DMS 273 treated with DMSO at 0.1 percent for 48 hours (cell line): ENCODE measurements around the gene VAV2.

Source experiments
- DNase-seq: peaks from one replicate; lab custom pipeline; 2025; lab: John Stamatoyannopoulos, UW

VAV2 gene

DNA sequence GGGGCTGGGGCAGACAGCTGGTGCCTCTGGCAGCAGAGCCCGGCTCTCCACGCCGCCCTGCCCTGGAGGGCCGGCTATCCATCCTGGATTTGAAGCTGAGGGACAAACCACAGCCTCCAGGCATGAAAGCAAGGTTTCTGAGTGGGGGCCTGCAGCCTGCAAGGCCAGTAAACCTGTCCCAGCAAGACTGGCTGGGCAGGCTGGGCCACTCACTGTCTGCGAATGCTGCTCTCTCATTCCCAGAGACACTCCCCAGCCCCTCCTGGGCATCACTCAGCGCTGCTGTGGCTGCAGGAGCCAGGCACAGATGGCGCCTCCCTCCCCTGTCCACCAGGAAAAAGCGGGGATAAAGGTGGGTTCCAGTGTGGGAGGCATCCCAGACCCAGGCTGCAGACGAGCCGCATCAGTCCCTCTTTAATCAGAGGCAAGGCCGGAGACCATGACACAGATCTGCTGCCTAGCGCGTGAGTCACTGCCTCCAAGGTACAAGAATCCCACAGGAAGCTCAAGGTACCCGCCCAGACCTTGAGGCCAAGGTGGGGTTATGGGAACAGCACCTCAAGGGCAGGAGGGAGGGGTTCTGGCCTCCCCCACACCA, 118.0 kb downstream of the VAV2 start:
- no peak for DNase-seq

DNA sequence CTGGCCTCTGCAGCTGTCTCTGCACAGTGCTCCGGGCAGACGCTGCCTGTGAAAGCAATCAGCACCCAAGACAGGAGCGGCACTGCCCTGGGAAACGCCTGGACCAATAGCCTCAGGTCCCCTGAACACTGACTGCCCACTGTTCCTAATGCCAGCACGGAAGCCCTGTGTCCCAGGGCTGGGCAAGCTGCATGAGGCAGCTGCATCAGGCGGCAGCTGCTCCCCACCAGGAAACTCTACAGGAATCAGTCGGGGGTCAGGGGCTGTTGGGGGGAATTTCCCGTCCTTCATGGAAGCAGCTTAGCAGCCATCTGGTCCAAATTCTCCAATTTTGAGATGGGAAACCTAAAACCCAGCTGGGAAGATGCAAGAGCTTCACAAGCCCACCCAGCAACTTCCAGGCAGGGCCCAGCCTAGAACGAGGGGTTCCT, 118.6 kb downstream of the VAV2 start:
- DNase-seq = no peak

DNA sequence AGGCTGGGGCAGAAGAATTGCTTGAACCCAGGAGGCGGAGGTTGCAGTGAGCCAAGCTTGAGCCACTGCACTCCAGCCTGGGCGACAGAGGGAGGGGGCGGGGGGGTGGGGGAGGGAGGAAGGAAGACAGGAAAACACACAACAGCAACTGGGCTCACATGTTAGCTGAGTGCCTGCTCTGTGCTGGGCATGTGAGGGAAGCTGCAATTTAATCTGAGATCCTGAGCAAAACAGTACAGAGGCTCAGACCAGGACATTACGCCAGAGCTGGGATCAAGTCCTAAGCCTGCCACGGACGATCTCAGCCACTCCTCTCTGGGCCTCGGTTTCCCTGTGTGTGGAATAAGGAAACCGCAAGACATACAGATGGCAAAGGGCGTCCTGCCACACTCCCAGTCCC, 119.1 kb downstream of the VAV2 start:
- DNase-seq = no peak

DNA sequence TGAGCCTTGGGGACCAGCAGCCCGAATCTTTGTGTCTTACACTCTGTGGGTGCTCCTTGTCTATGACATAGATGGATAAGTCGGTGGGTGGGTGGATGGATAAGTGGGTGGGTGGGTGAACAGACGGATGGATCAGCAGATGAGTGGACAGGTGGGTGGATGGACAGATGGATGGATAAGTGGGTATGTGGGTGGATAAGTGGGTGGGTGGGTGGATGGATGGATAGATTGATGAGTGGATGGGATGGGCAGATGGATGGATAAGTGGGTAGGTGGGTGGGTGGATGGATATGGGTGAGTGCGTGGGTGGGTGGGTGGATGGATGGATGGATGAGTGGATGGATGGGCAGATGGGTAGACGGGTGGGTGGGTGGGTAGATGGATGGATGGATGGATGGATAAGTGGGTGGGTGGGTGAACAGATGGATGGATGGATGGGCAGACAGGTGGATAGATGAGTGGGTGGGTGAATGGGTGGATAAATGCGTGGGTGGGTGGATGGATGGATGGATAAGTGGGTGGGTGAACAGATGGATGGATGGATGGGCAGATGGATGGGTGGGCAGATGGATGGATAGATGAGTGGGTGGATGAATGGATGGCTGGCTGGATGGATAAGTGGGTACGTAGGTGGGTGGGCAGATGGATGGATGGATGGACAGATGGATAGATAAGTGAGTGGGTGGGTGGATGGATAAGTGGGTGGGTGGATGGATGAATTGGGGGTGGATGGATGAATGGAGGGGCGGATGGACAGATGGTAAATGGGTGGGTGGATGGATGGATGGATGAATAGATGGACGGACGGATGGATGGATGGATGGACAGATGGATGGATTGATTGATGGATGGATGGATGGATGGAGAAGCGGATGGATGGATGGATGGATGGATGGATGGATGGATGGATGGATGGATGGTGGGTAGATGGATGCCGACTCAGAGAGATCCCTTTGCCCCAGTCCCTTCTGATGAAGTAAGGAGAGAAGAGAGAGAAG, 121.2 kb downstream of the VAV2 start:
- no peak for DNase-seq

DNA sequence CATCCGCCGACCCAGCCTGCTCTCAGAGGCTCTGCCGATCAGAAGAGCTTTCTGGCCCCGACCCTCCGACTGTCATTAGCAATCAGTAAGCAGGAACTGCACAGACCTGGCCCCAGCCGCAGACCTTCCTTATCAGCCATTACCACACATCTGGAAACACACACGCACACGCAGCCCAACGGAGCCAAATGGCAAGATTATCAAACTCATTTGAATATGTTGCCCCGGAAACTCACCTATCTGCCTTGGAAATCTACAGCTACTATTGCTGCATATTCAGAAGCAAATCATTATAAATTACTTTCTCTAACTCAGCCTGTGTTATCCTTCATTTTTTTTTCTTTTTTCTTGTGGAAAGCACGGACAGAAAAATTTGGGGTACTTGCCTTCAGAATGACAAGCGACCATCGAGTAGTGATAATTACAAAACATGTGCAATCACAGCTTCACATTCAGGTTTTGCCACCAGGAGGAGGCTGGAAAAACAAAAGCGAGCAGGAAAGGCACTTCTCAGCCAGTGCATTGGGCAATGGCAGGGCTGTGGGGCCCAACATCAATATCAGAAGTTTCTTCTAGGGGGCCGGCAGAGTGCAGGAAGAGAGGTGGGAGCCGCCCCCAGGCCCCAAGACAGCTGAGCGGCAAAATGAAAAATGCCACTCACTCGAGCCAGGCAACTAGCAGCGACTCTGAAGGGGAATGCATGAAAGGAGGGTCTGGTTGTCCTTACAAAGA, 122.3 kb downstream of the VAV2 start:
- DNase-seq = no peak

DNA sequence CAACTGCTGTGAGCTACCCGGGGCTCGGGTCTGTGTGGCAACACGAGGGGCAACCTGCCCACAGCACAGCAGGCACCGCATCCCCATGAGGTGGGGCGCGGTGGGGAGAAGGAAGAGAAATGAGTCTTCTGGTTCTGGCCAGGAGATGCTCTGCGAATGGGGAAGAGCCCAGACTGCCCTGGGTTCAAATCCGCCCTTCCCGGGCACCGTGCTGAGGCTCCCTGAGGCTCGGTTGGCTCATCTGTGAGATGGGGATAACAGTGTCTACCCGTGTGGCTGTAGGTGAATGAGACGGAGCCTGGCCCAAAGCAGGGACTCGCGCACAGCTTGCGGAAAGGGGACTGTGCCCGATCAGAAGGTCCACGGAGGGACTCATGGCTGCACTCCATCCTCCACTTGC, 123.9 kb downstream of the VAV2 start:
- DNase-seq = no peak

DNA sequence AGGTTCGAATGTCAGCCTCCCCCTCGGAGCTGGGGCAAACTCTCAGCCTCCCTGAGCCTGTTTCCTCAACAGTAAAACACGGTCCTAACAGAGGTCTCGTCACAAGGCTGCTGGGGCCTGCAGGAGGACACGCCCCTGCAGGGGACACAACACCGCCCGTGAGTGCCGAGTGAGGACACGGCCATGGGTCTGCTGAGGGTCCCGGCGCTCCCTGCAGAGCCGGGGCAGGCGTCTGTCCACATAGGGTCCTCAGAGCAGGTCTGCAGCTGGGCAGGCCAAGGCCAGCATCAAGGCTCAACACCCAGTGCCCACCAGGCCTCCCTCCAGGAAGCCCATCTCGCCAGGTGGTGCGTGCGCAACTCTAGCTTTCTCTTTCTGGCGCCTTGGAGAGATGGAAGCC, 125.2 kb downstream of the VAV2 start:
- DNase-seq = no peak

DNA sequence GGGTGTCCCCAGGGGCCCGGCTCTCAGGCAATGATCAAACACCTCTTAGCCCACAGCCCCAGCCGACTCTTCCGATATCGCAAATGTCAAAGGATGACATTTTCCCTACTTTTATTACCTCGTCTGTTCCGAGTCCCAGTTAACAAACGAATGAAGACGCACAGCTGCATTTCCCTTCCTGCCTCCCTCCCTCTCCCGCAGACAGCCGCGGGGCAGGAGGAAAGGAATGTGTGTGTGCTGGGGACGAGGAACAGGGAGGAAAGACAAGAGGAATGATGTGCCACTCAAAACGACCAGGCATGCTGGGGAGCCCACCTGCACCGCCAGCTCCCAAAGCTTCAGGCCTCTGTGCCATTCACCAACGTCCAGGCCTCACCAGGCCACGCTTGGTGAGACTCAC, 128.1 kb downstream of the VAV2 start:
- DNase-seq = no peak

DNA sequence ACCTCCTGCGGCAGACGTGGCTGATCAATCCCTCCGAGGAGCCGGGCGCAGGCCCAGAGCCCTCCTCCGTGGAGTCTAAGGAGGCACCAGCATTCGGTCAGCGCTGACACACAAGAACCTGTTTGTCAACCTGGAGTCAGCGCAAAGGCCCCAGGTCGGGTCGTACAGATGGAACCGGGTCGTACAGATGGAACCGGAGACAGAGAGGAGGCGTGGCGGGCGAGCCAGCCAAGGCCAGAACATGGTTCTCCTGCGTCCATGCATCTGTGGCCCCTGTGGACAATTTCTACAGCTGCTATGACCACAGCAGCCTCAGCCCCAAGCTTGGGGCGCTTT, 128.9 kb downstream of the VAV2 start:
- DNase-seq = no peak

DNA sequence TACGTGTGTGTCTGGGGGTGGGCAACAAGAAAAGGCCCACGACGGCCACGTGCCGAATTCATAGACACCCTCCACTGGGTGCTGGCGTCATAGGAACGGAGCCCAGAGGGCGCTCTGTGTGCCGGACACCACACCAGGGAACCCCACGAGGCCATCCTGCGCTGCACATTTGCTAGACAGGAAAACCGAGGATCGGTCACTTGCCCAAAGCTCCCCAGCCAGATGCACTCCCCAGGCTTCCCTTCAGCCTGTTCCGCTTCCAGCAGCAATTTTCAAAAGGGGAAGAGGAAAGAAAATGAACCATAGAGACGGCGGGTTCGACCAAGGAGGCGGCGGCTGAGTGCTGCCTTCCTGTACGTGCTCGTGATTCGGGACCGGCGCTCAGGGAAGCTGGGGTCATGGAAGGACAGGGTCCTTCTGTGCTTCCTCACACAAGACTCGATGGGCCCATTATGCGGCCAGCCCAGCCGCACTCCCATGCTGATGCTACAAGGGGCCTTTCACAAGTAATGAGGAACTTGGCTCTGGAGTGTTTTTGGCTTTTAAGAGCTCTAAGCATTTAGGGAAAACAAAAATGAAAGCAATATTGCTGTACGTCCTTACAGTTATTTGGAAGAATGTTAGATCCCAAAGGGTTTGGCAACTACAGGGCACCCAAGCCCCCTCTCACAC, 129.4 kb downstream of the VAV2 start:
- no peak for DNase-seq

DNA sequence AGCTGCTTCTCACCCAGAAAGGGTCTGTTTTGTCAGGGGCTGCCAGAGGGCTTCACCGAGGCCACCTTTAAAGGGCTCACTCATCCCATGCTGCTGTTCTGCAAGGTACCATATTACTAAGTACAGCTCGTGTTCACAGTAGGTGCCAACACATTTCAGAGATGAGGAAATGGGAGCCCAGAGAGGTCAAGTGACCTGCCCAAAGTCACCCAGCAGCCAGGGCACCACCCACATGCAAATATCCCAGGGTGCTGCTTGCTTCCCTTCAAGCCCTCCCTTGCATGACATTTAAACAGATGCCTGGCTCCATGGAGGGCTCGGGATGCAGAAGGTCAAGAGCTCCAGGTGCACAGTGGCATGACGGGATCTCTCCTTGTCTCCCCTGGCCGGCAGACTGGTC, 130.4 kb downstream of the VAV2 start:
- DNase-seq = no peak

DNA sequence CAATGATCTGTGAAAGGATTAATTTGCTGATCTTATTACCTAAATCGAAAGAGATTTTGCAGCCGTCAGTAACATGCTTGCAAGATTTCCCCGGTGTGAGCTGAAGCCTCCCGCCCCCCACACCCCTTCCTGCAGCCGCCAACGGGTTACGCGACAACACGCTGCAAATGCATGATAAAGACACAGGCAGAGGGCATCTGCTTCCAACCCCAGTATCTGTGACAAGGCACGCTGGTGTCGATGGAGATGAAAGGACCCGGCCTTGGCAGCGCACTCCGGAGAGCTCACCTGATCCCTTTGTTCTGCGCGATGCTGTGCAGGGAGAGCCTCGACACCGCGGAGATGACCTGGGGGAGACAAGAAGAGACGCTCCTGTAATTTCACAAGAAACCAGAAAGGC, 131.0 kb downstream of the VAV2 start:
- DNase-seq = no peak

DNA sequence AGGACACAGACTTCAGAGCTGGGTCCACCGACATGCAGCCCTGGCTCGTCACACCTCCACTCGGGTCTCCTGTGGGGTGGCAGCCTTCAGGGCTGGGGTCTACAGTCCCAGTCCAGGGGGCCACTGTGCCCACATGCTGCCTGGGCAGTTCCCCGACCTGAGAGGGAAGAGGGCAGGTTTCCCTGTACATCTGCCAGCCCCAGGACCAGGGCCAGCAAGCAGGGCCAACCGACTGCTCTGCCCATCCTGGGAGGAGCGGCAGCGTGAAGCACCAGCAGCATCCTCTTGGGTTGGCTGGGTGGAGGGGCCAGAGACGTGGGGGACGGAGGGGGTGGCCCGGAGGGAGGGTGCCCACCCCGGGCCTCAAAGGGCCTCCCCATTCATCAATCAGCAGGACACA, 133.4 kb downstream of the VAV2 start:
- no peak for DNase-seq

DNA sequence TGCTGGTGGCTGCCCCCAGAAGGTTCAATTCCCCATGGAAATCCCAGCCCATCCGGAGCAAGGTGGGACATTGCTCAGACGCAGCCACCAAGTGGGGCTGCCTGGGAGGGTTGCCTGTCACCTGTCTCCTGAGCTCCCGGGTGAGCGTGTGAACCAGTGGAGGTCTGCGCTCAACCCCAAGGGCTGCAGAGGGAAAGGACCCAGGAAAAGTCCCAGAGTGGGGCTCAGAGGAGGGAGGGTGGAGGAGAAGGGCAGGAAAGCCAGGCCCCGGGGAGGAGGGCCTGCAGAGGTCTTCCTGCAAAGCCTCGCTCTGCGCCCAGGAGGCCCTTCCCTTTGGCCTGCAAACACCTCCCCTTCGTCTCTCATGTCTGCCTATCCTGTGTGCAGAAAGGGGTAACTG, 134.5 kb downstream of the VAV2 start:
- no peak for DNase-seq

DNA sequence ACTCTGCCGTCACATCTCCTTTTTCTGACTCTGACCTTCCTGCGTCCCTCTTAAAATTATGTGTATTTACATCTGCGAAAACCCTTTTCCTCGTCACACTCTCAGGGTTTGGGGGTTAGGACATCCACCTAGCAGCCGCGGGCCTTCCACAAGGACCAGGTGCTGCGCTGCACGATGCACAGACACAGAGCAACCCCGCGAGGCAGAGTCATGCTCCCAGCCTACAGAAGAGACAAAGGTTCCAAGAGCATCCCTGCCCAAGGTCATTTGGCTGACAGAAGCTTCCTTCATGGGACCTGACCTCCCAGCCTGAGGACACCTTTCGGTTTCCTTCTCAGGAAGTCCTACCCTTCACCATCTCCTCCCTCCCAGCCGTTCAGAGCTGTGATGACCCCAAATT, 135.3 kb downstream of the VAV2 start:
- DNase-seq = no peak

DNA sequence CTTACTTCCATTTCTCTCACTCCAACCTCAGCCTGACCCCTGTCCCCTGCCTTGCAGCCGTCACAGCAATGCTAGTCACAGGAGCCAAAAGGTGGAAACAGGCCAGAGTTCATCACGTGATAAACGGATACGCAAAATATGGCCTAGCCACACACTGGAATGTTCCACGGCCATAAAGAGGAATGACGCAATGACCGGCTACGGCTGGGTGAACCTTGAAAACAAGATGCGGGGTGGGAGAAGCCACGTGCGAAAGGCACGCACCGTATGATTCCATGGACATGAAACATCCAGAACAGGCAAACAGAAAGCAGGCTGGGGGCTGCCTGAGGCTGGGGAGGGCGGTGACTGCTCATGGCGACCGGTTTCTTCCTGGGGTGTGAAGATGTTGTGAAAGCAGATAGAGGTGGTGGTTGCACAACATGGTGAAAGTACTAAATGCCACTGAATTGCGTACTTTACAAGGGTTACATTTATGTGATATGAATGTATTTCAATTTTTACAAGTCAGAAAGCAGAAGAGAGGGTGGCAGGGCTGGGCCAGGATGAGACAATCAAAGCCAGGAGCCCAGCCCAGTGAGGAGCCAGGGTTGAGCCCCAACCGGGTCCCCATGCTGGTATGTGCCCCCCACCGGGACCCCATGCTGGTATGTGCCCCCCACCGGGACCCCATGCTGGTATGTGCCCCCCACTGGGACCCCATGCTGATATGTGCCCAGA, 136.2 kb downstream of the VAV2 start:
- no peak for DNase-seq

DNA sequence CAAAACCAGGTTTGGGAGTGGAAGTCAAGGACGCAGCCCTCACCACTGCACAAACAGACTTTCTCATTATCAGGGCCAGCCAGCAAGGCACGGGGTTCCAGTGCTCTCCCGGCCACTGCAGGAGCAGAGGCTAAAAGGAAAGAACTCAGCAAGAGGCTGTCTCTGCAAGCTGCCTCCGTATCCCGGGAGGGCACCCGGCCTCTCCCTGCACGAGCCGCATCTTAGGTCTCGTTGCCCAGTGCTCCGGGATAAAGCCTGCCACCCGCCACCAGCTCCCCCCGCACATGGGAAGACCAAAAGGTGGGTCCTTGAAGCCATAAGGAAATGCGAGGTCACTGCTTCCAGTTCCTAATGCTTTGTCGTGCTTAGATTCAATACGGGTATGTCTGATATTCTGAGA, 136.8 kb downstream of the VAV2 start:
- no peak for DNase-seq

DNA sequence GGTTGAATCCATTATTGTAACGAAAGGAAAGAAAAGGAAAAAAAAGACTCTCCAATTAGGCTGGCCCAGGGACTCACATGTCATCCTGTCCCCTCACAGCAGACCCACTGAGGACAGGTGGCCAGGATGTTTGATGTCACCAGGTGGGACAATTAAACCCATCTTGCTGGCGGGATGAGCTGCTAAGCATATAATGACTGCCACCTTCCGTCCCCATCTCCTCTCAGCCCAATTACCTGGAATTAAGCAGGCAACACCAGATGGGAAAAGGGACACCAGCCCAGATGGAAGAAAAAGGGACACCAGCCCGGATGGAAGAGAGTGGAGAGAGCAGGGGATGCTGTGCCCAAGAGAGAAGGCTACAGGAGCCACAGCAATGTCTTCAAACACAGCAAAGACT, 137.4 kb downstream of the VAV2 start:
- DNase-seq = no peak

DNA sequence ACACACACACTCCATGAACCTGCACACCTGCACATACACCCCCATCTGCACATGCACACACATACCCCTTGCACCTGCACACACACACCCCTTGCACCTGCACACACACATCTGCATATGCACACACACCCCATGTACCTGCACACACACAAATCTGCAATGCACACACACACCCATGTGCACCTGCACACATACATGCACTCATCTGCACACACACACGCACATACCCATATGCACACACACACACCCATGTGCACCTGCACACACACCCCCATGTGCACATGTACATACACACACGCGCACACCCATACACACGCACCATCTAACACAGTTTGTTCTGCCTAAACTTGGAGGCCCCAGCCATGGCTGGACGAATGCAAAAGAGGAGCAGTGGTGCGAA, 138.1 kb downstream of the VAV2 start:
- DNase-seq = no peak

DNA sequence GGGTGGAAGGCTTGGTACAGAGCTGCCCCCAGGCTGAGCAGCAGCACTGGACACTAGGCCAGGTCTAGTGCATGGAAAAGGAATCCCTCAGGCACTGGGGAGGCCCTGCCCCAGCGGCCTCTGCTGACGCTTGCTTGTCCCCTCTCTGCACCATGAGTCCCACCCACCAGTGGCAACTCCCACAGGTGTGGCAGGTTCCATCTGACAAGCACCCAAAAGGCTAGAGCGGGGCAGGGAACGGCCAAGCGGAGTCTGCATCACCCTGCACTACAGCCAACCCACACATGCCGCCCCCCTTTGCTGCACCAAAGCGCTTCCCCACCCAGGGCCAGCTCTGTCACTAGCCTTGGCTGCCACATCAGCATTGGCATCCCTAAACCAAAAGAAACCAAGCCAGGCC, 138.8 kb downstream of the VAV2 start:
- DNase-seq = no peak

DNA sequence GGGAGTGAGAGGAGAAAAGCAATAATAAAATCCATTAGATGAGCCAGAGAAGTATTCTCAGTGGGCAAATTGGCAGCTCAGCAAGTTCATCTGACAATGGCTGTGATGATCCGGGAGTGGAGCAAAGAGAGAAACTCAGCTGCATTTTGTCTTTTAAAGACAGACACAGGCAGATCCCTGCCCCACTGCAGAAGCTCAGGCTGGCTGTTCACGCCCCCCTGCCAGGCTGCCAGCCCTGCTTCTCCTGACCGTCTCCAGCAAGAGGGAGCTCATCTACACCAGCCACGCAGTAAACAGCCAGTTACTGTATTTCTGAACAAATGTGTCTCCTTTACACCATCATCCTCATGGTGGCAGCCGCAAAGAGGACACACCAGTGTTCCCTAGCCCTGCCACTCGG, 139.7 kb downstream of the VAV2 start:
- no peak for DNase-seq

DNA sequence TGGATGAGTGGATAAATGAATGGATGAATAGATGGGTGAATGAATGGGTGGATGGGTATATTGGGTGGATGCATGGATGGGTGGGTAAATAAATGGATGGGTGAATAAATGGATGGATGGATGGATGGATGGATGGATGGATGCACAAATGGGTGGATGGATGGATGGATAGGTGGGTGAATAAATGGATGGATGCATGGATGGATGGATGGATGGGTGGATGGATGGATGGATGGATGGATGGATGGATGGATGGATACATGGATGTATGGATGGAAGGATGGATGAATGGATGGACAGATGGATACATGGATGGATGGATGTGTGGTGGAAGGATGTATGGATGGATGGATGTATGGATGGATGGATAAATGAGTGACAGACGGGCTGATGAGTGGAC, 140.4 kb downstream of the VAV2 start:
- DNase-seq = no peak
